ENCODE measurements around the gene FZD10.

FZD10 gene

DNA sequence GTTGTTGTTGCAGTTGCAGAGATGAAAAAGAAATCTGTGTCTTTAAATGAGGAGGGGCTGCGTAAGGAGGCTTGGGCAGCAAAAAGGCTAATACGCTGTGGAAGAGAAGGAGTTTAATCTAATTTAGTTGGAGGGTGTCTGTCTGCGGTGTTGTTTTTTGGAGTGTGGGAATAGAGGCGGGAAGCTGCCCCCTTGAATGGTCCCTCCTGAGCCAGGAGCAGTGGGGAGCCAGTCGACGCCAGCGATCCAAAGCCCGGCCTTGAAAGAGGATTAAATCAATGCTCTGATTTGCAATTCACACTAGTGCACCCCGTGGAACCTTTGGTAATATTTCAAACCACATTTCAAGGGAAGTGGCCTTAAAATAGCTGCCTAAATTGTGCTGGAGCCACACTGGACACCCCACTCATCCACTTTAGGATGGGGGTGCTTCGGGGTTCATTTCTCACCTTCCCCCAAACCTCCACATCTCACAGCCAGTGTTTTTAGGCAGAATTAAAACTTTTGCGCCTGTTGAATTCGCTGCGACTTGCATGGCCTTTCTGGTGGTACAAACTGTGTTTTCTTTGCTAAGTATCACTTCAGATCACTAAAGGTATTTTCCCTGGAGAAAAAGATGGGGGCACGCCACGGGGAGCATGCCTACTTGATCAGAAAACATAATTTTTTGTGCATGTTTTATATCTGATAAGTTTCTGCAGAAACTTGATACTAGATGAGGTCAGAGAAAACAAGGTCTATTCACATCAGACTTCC is 4.1 kb upstream of the FZD10 start:
- intact Hi-C loops (cut with DNase I; ENCODE audit: low total_unique reads): no loop called here

DNA sequence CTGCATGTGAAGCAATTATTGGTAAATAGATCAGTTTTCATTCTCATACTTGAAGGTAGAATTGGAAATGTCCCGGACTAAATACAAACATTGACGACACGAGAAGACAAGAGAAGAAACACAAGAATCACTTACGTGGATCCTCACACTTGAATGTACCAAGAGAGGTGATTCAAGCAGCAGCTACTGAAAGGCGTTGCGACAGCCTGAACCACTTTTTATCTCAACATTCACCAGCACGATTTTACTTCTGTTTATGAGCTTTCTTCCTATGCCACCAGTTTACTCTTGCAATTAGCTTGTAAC is 3.6 kb upstream of the FZD10 start:
- Histone ChIP-seq H3K4me3 (no peak overlapping the region), H3K4me1 (peaks cover 0 to 31% (median 28%) of the 10 kb centered on the region in 4 donors), H3K36me3 (no peaks in the 10 kb centered on the region), H3K27me3 (peaks cover 0 to 65% of the 10 kb centered on the region in 2 donors), H3K27ac (no peak overlapping the region), H3K9me3 (no peaks in the 10 kb centered on the region)
- TF ChIP-seq, protein P1, sequence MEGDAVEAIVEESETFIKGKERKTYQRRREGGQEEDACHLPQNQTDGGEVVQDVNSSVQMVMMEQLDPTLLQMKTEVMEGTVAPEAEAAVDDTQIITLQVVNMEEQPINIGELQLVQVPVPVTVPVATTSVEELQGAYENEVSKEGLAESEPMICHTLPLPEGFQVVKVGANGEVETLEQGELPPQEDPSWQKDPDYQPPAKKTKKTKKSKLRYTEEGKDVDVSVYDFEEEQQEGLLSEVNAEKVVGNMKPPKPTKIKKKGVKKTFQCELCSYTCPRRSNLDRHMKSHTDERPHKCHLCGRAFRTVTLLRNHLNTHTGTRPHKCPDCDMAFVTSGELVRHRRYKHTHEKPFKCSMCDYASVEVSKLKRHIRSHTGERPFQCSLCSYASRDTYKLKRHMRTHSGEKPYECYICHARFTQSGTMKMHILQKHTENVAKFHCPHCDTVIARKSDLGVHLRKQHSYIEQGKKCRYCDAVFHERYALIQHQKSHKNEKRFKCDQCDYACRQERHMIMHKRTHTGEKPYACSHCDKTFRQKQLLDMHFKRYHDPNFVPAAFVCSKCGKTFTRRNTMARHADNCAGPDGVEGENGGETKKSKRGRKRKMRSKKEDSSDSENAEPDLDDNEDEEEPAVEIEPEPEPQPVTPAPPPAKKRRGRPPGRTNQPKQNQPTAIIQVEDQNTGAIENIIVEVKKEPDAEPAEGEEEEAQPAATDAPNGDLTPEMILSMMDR (IDR thresholded peaks at IDR 0.05): no peak
- DNase-seq: no peak
- intact Hi-C loops (cut with DNase I; ENCODE audit: low total_unique reads): no loop called here

More for the DNA sequence above, 4.1 kb upstream of the FZD10 start:
- Histone ChIP-seq H3K36me3 (no peaks in the 10 kb centered on the region), H3K27ac (no peak overlapping the region), H3K4me3 (no peak overlapping the region), H3K9me3 (no peaks in the 10 kb centered on the region), H3K4me1 (peaks cover 0 to 28% (median 24%) of the 10 kb centered on the region in 4 donors), H3K27me3 (peaks cover 0 to 60% of the 10 kb centered on the region in 2 donors)
- TF ChIP-seq, protein P1 (IDR thresholded peaks at IDR 0.05): no peak
- DNase-seq: no peak

DNA sequence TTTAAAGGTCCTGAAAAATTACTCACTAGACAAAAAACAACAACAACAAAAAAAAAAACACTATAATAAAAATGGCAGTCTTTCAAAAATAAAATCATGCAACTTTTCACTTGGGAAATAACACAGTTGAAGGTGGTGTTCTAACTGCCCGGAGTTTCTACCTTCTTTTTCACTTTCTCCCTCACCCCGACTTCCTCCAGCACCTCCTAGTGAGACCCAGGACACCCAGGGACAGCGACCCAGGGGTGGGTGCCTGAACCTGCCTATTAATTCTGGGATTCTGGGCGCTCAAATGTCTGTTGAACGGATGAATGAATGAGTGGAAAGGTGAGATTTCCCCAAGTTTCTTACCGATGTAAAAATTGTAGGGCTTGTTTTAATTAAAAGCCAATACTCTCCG is 2.0 kb upstream of the FZD10 start:
- peak overlapping the region in 1 of 2 donors; percentile 40 for H3K4me3 ChIP-seq
- DNase-seq: peak in 1 of 2 donors; percentile 5
- peaks cover 0 to 81% of the 10 kb centered on the region in 2 donors for H3K27me3 ChIP-seq
- TF ChIP-seq, protein P1 (IDR thresholded peaks at IDR 0.05): no peak
- intact Hi-C loops (cut with DNase I; ENCODE audit: low total_unique reads): no loop called here
- H3K9me3 ChIP-seq: no peaks in the 10 kb centered on the region
- peaks cover 0 to 32% (median 28%) of the 10 kb centered on the region in 4 donors for H3K4me1 ChIP-seq
- no peak overlapping the region for H3K27ac ChIP-seq
- no peaks in the 10 kb centered on the region for H3K36me3 ChIP-seq

DNA sequence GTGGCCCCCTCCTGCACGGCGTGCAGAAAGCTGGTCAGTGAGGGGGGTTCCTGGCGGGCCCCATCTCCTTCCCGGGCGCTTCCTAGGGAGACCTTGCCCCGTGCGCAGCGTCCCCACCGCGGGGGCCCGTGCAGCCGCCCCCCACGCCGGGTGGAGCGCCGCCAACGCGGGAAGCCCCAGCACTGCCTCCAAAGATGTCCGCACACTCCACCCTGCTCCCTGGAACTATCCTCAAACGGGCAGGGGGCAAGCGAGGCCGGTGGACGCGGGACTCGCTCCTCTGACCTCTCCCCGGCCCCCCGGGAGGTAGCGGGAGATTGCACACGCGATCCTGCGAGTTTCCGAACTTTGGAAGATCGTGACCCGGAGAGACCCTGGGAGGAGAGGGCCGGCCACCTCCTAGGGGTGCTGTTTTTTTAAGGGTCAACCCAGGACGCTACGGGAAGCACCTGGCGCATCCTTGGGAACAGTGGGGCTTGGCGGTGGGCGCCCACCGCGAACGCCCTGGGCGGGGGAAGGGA is 1.5 kb upstream of the FZD10 start:
- no peaks in the 10 kb centered on the region for H3K9me3 ChIP-seq
- peaks cover 0 to 32% (median 28%) of the 10 kb centered on the region in 4 donors for H3K4me1 ChIP-seq
- H3K4me3 ChIP-seq: peak overlapping the region; percentile 40 to 52
- DNase-seq: peak in 1 of 2 donors; percentile 56
- peaks cover 0 to 79% of the 10 kb centered on the region in 2 donors for H3K27me3 ChIP-seq
- intact Hi-C loops (cut with DNase I; ENCODE audit: low total_unique reads): no loop called here
- TF ChIP-seq, protein P1 (IDR thresholded peaks at IDR 0.05): no peak
- no peak overlapping the region for H3K27ac ChIP-seq
- H3K36me3 ChIP-seq: no peaks in the 10 kb centered on the region

DNA sequence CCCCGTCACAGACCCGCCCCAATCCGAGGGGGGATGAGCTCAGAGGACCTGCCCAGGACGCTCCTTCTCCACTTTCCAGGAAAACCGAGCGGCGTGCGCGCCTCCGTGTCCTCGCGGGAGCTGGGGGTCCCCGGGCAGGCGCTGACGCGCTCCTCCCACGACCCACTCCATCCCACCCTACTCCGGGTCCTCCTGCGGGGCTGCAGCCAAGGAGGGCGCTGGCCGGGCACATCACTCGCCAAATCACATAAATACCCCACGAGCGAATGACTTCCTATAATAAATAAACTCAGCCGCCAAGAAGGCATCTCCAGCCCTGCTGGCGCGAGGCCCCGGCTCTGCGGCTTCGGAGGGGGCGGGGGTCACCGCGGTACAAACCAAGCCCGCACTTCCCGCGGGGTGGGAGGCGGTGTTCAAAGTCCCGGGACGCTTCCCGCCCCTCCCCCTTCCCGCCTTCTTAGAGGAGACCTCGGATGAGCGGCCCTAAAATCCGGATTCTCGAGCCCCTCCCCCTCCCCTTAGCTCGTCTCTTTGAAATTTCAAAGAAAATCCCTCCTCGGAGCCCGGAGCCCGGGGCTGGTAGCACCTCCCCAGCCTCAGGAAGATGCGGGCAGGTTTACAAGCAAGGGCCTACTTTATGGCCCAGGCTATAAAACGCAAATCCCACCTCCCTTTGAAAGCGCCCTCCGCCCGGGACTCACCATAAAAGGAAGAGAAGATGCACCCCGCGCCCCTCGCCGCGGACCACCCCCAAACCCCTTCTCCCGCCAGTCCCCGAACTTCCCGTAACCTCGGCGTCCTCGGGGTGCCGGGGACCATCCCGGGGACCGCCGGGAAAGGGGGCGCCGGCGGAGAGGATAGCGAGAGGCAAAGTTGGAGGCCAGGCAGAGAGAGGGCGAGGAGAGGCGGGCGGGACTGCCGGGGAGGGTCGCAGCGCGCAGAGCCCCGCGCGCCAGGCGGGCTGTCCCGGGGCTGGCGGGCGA is 712 bp upstream of the FZD10 start:
- H3K4me1 ChIP-seq: peaks cover 0 to 32% (median 28%) of the 10 kb centered on the region in 4 donors
- no peak overlapping the region for H3K27ac ChIP-seq
- intact Hi-C loops (cut with DNase I; ENCODE audit: low total_unique reads): no loop called here
- no peaks in the 10 kb centered on the region for H3K36me3 ChIP-seq
- DNase-seq: peak; percentile 40 to 72
- peaks cover 0 to 72% of the 10 kb centered on the region in 2 donors for H3K27me3 ChIP-seq
- H3K4me3 ChIP-seq: peak overlapping the region; percentile 40 to 52
- no peaks in the 10 kb centered on the region for H3K9me3 ChIP-seq
- TF ChIP-seq, protein P1 (IDR thresholded peaks at IDR 0.05): no peak

Data from tibial artery (tissue), 4 donors.